Esophagus squamous epithelium (tissue), 4 donors: ENCODE measurements around the gene PRKN.
A peak's percentile ranks its signal among the peaks of the same experiment; 100 is the strongest.

Experiments
- CTCF ChIP-seq, 6 experiments: fragments of 450-650 bp in 4 of 6; fragments of 200-600 bp in 2 of 6; sonication (generic) in 2 of 6; IDR thresholded peaks; one replicate each; pipeline ENCODE4 v1.5.1; 2016 to 2019; ENCODE audit warnings: antibody characterized with exemption in 6 of 6, mild to moderate bottlenecking in 4 of 6, moderate library complexity in 4 of 6
- POLR2A ChIP-seq, 4 donors: fragments of 450-650 bp; IDR thresholded peaks; one replicate each; pipeline ENCODE4 v1.6.1; 2017; ENCODE audit warnings: antibody characterized with exemption in 4 of 4, mild to moderate bottlenecking in 4 of 4, moderate library complexity in 3 of 4

DNA sequence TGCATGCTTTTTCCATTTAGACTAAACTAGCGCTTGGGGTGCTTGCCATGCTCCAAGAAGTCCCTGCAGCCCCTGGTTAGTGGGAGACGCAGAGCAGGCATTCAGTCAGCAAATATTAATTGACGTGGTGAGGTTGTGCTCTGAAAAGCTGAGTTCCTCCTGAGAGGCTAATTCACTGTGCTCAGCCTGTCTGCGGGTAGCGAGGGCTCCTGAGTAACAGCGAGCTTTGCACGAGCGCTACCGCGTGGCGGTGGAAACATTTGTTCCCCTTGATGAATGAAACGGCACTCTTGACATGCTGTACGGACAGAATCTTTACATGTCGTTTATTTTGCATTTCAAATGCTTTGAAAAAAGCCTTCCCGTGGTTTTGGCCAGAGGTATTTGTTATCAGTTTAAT is 1283.1 kb downstream of the PRKN start:
- peak in 1 of 6 experiments; percentile 11 for TF ChIP-seq CTCF (IDR thresholded peaks at IDR 0.05)
- TF ChIP-seq POLR2A (IDR thresholded peaks at IDR 0.05): no peak
